Activated naive CD4-positive, alpha-beta T cell treated with anti-CD3 and anti-CD28 coated beads, Interleukin-2, amount 10 ng/mL, durations not matched to agents 7 days and 5 days (primary cell): ENCODE results near the gene ANXA6.

Experiments used
- CTCF ChIA-PET: fragments of 350-600 bp; sonication (Branson Sonifier 250); formaldehyde crosslinking; loops from one replicate; lab custom pipeline; 2021; ENCODE audit warnings: antibody characterized with exemption; lab: Charles Lee
- DNase-seq: peaks from one replicate; pipeline ENCODE4 v3.0.0-alpha.2; 2020
- H3K27ac Mint-ChIP-seq: one replicate; pipeline ENCODE4 v1.8.0; 2021; ENCODE audit warnings: mild to moderate bottlenecking, moderate library complexity, mixed read lengths
- H3K27me3 Mint-ChIP-seq: one replicate; pipeline ENCODE4 v1.8.0; 2021; ENCODE audit warnings: mild to moderate bottlenecking, mixed read lengths
- H3K36me3 Mint-ChIP-seq: one replicate; pipeline ENCODE4 v1.8.0; 2021; ENCODE audit warnings: mixed read lengths
- H3K4me1 Mint-ChIP-seq: one replicate; pipeline ENCODE4 v1.8.0; 2021; ENCODE audit warnings: mixed read lengths
- H3K4me3 Mint-ChIP-seq: one replicate; pipeline ENCODE4 v1.8.0; 2021; ENCODE audit warnings: mild to moderate bottlenecking, moderate library complexity, mixed read lengths
- H3K9me3 Mint-ChIP-seq: one replicate; pipeline ENCODE4 v1.8.0; 2021; ENCODE audit warnings: mixed read lengths

The ANXA6 gene

DNA sequence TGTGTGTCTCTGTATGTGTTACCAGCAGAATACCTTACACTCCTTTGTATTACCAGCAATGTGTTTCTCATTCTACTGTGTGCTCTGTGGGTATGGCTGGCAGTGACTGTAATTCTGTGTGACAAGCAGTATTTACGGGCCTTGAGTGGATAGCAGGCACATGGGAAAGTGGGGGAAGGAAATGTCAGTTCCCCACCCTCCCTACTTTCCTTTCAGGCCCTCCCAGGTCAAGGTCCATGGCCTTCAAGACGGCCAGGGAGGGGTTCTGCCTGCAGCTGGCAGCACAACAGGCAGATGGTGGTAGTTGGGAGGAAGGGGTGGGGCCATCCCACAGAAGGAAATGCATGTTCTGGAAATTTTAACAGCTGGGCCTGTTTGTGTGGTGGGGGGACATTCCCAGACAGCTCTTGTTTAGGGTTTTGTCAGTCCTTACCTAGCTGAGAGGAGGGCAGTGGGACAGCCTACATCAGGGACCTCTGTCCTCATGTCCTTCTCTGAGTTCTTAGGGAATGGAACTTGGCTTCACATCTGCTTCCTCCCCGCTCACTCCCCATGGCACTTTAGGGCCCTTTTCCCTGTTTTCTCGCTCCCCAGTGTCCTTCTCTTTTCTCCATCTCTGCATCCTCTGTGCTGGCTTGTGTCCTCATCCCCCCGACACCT lies 62.1 kb downstream of the ANXA6 start:
- Mint-ChIP-seq H3K36me3 (peaks cover 48% of the 10 kb centered on the region), H3K4me1 (peaks cover 80% of the 10 kb centered on the region), H3K9me3 (no peaks in the 10 kb centered on the region), H3K4me3 (no peak overlapping the region), H3K27ac (peak overlapping the region; percentile 67), H3K27me3 (peaks cover 8% of the 10 kb centered on the region)
- no peak for DNase-seq
- CTCF ChIA-PET, result interaction anchor here (1.4 to 1.5 kb wide), 2 partner anchors 44 to 69 kb away, joined by 5 read pairs; no protein-coding TSS in a partner anchor

GRCh38 chr5:151094852-151095245 lies 62.7 kb downstream of the ANXA6 start:
- peak overlapping the region; percentile 67 for H3K27ac Mint-ChIP-seq
- CTCF ChIA-PET, result no interaction called here
- peaks cover 8% of the 10 kb centered on the region for H3K27me3 Mint-ChIP-seq
- no peak for DNase-seq
- no peak overlapping the region for H3K4me3 Mint-ChIP-seq
- peaks cover 74% of the 10 kb centered on the region for H3K4me1 Mint-ChIP-seq
- no peaks in the 10 kb centered on the region for H3K9me3 Mint-ChIP-seq
- peaks cover 43% of the 10 kb centered on the region for H3K36me3 Mint-ChIP-seq

DNA sequence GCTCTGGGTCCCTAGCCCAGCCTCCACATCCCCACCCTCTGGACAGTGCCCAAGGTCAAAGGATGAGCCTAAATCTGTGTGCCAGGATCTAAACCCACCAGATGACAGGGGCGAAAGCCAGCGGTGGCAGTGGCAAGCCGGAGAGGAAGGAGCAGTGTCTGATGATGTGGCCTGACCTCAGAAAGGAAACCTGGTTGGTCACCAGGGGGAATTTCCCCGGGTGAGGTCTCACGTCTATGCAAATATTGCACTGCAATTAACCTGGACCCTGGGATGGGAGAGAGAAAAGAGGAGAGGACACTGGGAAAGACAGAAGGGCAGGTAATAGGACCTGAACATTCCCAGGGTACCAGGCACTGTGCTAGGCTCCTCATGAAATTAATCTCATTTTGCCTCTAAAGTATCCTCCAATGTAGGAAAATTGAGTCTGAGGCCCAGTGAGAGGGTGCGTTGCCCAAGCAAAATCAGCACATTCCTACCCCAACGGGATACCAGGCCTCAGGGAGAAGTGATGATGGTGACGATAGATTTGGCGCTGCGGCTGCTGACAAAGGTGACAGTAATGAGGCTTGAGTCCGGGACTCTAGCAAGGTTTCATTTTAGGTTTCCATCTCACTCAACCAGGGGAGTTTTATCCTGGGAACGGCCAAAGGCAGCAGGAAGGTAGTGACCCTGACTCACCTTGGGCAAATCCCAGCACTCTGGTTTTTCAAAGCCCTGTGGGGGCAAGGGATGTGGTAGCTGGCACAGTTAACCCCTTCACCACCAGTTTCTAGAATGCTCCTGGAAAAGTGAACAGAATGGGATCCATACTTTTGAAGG lies 63.3 kb downstream of the ANXA6 start:
- peaks cover 8% of the 10 kb centered on the region for H3K27me3 Mint-ChIP-seq
- peaks cover 39% of the 10 kb centered on the region for H3K36me3 Mint-ChIP-seq
- CTCF ChIA-PET, result interaction anchor here (0.7 to 1.7 kb wide), 5 partner anchors 14 to 223 kb away, joined by 3 to 7 read pairs (median 4); no protein-coding TSS in a partner anchor
- H3K4me1 Mint-ChIP-seq, result peaks cover 68% of the 10 kb centered on the region
- no peaks in the 10 kb centered on the region for H3K9me3 Mint-ChIP-seq
- H3K4me3 Mint-ChIP-seq, result peak overlapping the region; percentile 4
- H3K27ac Mint-ChIP-seq, result peak overlapping the region; percentile 79
- DNase-seq, result peak; percentile 63

DNA sequence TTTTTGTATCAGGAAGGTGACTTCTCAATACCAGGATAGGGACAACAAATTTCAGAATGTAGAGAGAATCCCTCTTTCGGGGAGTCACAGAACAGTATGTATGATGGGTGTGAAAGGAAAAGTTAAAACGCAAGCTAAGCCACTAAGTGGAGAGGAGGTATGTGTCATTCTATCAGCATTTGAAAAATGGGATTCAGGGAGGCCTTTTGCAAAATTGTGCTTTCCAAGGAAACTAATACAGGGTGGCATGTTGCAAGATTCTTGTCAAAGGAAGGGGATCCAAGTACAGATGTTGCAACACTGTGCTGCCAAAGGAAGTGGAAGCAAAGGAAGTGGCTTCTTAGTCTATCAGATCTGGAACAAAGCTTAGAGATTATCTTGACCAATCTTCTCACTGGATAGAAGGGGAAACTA lies 64.1 kb downstream of the ANXA6 start:
- Mint-ChIP-seq H3K4me3 (peak overlapping the region; percentile 2), H3K36me3 (peaks cover 33% of the 10 kb centered on the region), H3K4me1 (peaks cover 62% of the 10 kb centered on the region), H3K27me3 (peaks cover 8% of the 10 kb centered on the region), H3K9me3 (no peaks in the 10 kb centered on the region), H3K27ac (peak overlapping the region; percentile 79)
- DNase-seq, result no peak
- CTCF ChIA-PET, result interaction anchor here (0.7 to 1.7 kb wide), 7 partner anchors 10 to 224 kb away, joined by 3 to 7 read pairs (median 4); no protein-coding TSS in a partner anchor

- no peak overlapping the region for H3K4me3 Mint-ChIP-seq
- H3K27me3 Mint-ChIP-seq, result peaks cover 8% of the 10 kb centered on the region
- DNase-seq, result no peak
- H3K27ac Mint-ChIP-seq, result no peak overlapping the region
- peaks cover 29% of the 10 kb centered on the region for H3K36me3 Mint-ChIP-seq
- CTCF ChIA-PET, result interaction anchor here (1.1 to 1.7 kb wide), 6 partner anchors 9 to 72 kb away, joined by 3 to 7 read pairs (median 4); no protein-coding TSS in a partner anchor
- H3K9me3 Mint-ChIP-seq, result no peaks in the 10 kb centered on the region
- peaks cover 56% of the 10 kb centered on the region for H3K4me1 Mint-ChIP-seq
Measured at GRCh38 chr5:151092762-151093161, 64.8 kb downstream of the ANXA6 start.

DNA sequence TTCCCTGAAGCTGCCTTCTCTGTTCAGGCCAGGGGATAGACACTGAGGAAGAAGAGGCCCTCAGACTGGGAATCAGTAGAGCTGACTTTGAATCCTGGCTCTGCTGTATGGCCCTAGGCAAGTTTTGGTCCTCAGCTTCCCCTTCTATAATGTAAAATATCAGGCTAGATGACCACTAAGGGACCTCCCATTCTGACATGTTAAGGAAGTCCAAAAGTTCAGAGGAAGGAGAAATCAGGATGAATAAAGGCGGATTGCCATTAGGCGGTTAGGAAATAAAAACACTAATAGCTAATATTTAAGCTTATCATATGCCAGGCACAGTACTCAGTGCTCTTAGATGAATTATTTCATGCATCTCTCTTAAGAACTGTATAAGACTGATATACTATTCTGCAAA lies 67.9 kb downstream of the ANXA6 start:
- H3K27ac Mint-ChIP-seq, result no peak overlapping the region
- H3K27me3 Mint-ChIP-seq, result peaks cover 8% of the 10 kb centered on the region
- CTCF ChIA-PET, result interaction anchor here (0.9 to 2.8 kb wide), 5 partner anchors 9 to 38 kb away, joined by 3 to 12 read pairs (median 4); no protein-coding TSS in a partner anchor
- no peaks in the 10 kb centered on the region for H3K9me3 Mint-ChIP-seq
- no peak overlapping the region for H3K4me3 Mint-ChIP-seq
- H3K36me3 Mint-ChIP-seq, result peaks cover 10% of the 10 kb centered on the region
- peaks cover 58% of the 10 kb centered on the region for H3K4me1 Mint-ChIP-seq
- no peak for DNase-seq

- CTCF ChIA-PET, result interaction anchor here (1.1 to 2.8 kb wide), 3 partner anchors 26 to 37 kb away, joined by 3 to 12 read pairs (median 6); no protein-coding TSS in a partner anchor
- Mint-ChIP-seq H3K36me3 (peaks cover 5% of the 10 kb centered on the region), H3K4me3 (no peak overlapping the region), H3K9me3 (no peaks in the 10 kb centered on the region), H3K27me3 (peaks cover 8% of the 10 kb centered on the region), H3K4me1 (peaks cover 55% of the 10 kb centered on the region), H3K27ac (peak overlapping the region; percentile 51)
- no peak for DNase-seq
Measured at GRCh38 chr5:151088986-151089385, 68.6 kb downstream of the ANXA6 start.

DNA sequence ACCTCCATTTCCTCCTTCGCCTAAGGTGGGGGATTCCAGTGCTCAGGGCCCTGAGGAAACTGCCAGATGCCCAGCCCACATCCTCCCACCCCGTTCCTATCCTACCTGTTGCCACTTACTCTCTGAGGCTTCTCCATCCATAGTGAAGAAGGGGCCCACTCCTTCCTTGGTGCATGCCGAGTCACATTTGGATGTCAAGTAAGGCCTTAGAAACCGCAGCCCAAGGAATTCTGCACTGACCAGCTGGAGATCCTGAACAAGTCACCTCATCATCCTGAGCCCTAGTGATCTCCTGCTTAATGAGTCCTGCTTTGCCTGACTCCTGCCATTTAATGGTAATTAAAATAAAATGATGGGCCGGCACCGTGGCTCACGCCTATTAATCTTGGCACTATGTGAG lies 70.1 kb downstream of the ANXA6 start:
- no peaks in the 10 kb centered on the region for H3K9me3 Mint-ChIP-seq
- CTCF ChIA-PET, result interaction anchor here (1.5 to 2.6 kb wide), 3 partner anchors 28 to 77 kb away, joined by 6 to 8 read pairs (median 8); no protein-coding TSS in a partner anchor
- H3K4me3 Mint-ChIP-seq, result no peak overlapping the region
- H3K4me1 Mint-ChIP-seq, result peaks cover 54% of the 10 kb centered on the region
- H3K27ac Mint-ChIP-seq, result no peak overlapping the region
- H3K27me3 Mint-ChIP-seq, result peaks cover 8% of the 10 kb centered on the region
- peaks cover 4% of the 10 kb centered on the region for H3K36me3 Mint-ChIP-seq
- DNase-seq, result no peak

GRCh38 chr5:151086905-151087360 lies 70.6 kb downstream of the ANXA6 start:
- H3K36me3 Mint-ChIP-seq, result peaks cover 3% of the 10 kb centered on the region
- CTCF ChIA-PET, result interaction anchor here (1.4 to 2.6 kb wide), 4 partner anchors 28 to 77 kb away, joined by 3 to 8 read pairs (median 7); no protein-coding TSS in a partner anchor
- peak; percentile 68 for DNase-seq
- H3K4me3 Mint-ChIP-seq, result peak overlapping the region; percentile 59
- peaks cover 58% of the 10 kb centered on the region for H3K4me1 Mint-ChIP-seq
- H3K9me3 Mint-ChIP-seq, result no peaks in the 10 kb centered on the region
- H3K27me3 Mint-ChIP-seq, result peaks cover 8% of the 10 kb centered on the region
- H3K27ac Mint-ChIP-seq, result peak overlapping the region; percentile 50

GRCh38 chr5:151086192-151086869 lies 71.2 kb downstream of the ANXA6 start:
- H3K27me3 Mint-ChIP-seq, result peaks cover 6% of the 10 kb centered on the region
- DNase-seq, result no peak
- CTCF ChIA-PET, result interaction anchor here (0.8 to 2.6 kb wide), 5 partner anchors 29 to 78 kb away, joined by 3 to 8 read pairs (median 6); no protein-coding TSS in a partner anchor
- peaks cover 57% of the 10 kb centered on the region for H3K4me1 Mint-ChIP-seq
- H3K9me3 Mint-ChIP-seq, result no peaks in the 10 kb centered on the region
- H3K36me3 Mint-ChIP-seq, result peaks cover 2% of the 10 kb centered on the region
- peak overlapping the region; percentile 59 for H3K4me3 Mint-ChIP-seq
- H3K27ac Mint-ChIP-seq, result peak overlapping the region; percentile 50

DNA sequence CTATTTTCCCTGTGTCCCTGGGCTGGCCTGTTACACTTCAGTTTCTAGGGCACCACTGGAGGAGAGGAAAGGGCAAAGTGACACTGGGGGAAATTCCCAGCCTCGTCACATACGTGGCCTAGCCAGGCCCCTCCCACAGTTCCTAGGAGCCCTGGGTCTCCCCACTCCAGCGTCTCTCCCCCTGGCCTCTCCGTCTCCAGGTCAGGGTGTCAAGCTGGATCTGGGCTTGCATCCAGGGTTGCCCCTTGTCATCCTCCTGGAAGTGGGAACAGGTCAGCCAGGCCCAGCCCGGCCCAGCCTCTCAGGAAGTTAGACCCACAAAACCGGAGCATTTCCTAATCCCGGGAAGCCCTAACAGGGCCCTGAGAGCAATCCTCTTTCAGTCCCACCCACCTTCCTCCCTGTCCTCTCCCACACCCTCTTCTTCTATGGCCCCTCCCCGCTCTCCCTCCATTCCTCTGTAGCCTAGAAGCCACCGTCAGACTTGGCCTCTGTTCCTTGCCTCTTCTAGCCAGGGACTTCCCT lies 72.0 kb downstream of the ANXA6 start:
- no peak for DNase-seq
- Mint-ChIP-seq H3K4me3 (peak overlapping the region; percentile 15), H3K36me3 (peaks cover 2% of the 10 kb centered on the region), H3K9me3 (no peaks in the 10 kb centered on the region), H3K27ac (no peak overlapping the region), H3K27me3 (no peaks in the 10 kb centered on the region), H3K4me1 (peaks cover 57% of the 10 kb centered on the region)
- CTCF ChIA-PET, result interaction anchor here (0.8 to 2.0 kb wide), 4 partner anchors 27 to 38 kb away, joined by 3 to 8 read pairs (median 3); no protein-coding TSS in a partner anchor

GRCh38 chr5:151084363-151084762 lies 73.2 kb downstream of the ANXA6 start:
- H3K9me3 Mint-ChIP-seq, result no peaks in the 10 kb centered on the region
- no peaks in the 10 kb centered on the region for H3K27me3 Mint-ChIP-seq
- H3K4me3 Mint-ChIP-seq, result no peak overlapping the region
- peak overlapping the region; percentile 31 for H3K27ac Mint-ChIP-seq
- peaks cover 5% of the 10 kb centered on the region for H3K36me3 Mint-ChIP-seq
- CTCF ChIA-PET, result interaction anchor here (0.9 to 3.8 kb wide), 3 partner anchors 28 to 33 kb away, joined by 3 to 27 read pairs (median 3); no protein-coding TSS in a partner anchor
- H3K4me1 Mint-ChIP-seq, result peaks cover 65% of the 10 kb centered on the region
- DNase-seq, result no peak

- H3K36me3 Mint-ChIP-seq, result peaks cover 16% of the 10 kb centered on the region
- H3K4me3 Mint-ChIP-seq, result peak overlapping the region; percentile 77
- CTCF ChIA-PET, result interaction anchor here (0.7 to 3.8 kb wide), 6 partner anchors 9 to 1719 kb away, joined by 3 to 27 read pairs (median 3); no protein-coding TSS in a partner anchor
- no peaks in the 10 kb centered on the region for H3K27me3 Mint-ChIP-seq
- H3K9me3 Mint-ChIP-seq, result no peaks in the 10 kb centered on the region
- peak overlapping the region; percentile 93 for H3K27ac Mint-ChIP-seq
- peak; percentile 63 for DNase-seq
- H3K4me1 Mint-ChIP-seq, result peaks cover 75% of the 10 kb centered on the region
Measured at GRCh38 chr5:151083081-151083676, 74.4 kb downstream of the ANXA6 start.
